Right lobe of liver (tissue), 6 donors: ENCODE measurements around the gene UGT1A8. TPM values are rescaled to one million over a fixed set of nuclear protein-coding genes. Genes with fewer than 3 reads are reported as not detected.
A peak's percentile ranks its signal among the peaks of the same experiment; 100 is the strongest.

ENCODE experiments used
- ATAC-seq, 4 donors: fragments of 200-7000 bp; cut with Tn5 transposase; one replicate each; pipeline ENCODE4 v1.9.1; 2020; ENCODE audit warnings: mild to moderate bottlenecking in 4 of 4, moderate library complexity in 4 of 4
- DNase-seq, 3 donors: peaks; one replicate each; pipeline ENCODE4 v3.0.0-alpha.2; 2020
- H3K27ac ChIP-seq, 3 donors: fragments of 200-600 bp; one replicate each; pipeline ENCODE4 v1.8.0; 2022
- H3K27me3 ChIP-seq, 2 donors: fragments of 200-600 bp; one replicate each; pipeline ENCODE4 v1.8.0; 2022
- H3K36me3 ChIP-seq, 4 donors: fragments of 200-600 bp; sonication (generic) in 1 of 4; one replicate each; pipeline versions ENCODE4 v1.5.1 to v1.8.0; 2017 to 2022; ENCODE audit warnings: control low read depth in 1 of 4
- H3K4me1 ChIP-seq, 4 donors: fragments of 200-600 bp; sonication (generic) in 1 of 4; one replicate each; pipeline versions ENCODE4 v1.5.1 to v1.8.0; 2017 to 2022; ENCODE audit warnings: control low read depth in 1 of 4
- H3K4me3 ChIP-seq, 3 donors: fragments of 200-600 bp; one replicate each; pipeline ENCODE4 v1.8.0; 2022
- H3K9me3 ChIP-seq, 4 donors: fragments of 200-600 bp; sonication (generic) in 1 of 4; one replicate each; pipeline versions ENCODE4 v1.5.1 to v1.8.0; 2017 to 2022; ENCODE audit warnings: control low read depth in 1 of 4
- CTCF ChIP-seq, 4 donors: fragments of 200-600 bp in 3 of 4; fragments of 450-650 bp in 1 of 4; IDR thresholded peaks; one replicate each; pipeline versions ENCODE4 v1.5.1 to v1.8.0; 2016 to 2022; ENCODE audit warnings: antibody characterized with exemption in 4 of 4, mild to moderate bottlenecking in 2 of 4
- POLR2A ChIP-seq: fragments of 450-650 bp; IDR thresholded peaks from one replicate; pipeline ENCODE4 v1.6.1; 2017; ENCODE audit warnings: antibody characterized with exemption, mild to moderate bottlenecking
- WGBS: methylation state at CpG from one replicate; pipeline ENCODE4 v1.1.6; 2018; ENCODE audit warnings: low coverage, low lambda C conversion rate; ENCODE audit not compliant: insufficient coverage; ENCODE audit errors: missing lambda C conversion rate; 5-methylcytosine and 5-hydroxymethylcytosine counted together
- intact Hi-C, 2 donors: fragments of 100-400 bp; cut with DNase I; formaldehyde crosslinking; loops; one replicate each; pipeline versions ENCODE4 v1.11.2 to v1.14.1; 2022
- total RNA-seq, 6 experiments: library from RNA; depleted of rRNA in 2 of 6; stranded (reverse); fragments of >200 nt in 2 of 6; fragmentation: NEBNext Ultra II Directional in 3 of 6; extraction: Animal tissue kit (Norgen Biotek cat#: 25700) in 3 of 6; gene quantifications; one replicate each; pipeline versions ENCODE4 v1.1.0 to v1.2.4, GENCODE V29; 2016 to 2023
- donor health status: DM: no; HTN: yes; CAD: no.
- donor health status: DM: no; HTN: no; CAD: no.
- donor health status: DM: no; HTN: no; CAD: no.
- donor health status: DM: no; HTN: yes; CAD: no.
- donor health status: DM: no; HTN: yes; CAD: no.

Gene UGT1A8
- total RNA-seq, 6 experiments from 2014 or later = 0.51 to 3.8 (median 1.7) TPM

GRCh38 chr2:233760043-233760442, 142.6 kb downstream of the UGT1A8 start, which contains the start of gene UGT1A1:
UGT1A1 (plus strand) TSS chr2:233760270; CDS start chr2:233760288, 18 bp downstream.
- H3K27me3 ChIP-seq = no peaks in the 10 kb centered on the region
- TF ChIP-seq POLR2A (peak; percentile 66), CTCF (IDR thresholded peaks at IDR 0.05) (no peak)
- H3K4me3 ChIP-seq = peak within 1 kb of the TSS; percentile 12 to 69 (median 69)
- intact Hi-C loops = loop anchor here in 1 of 2 donors (5.0 kb wide), 1 partner anchor 43 kb away; the partner anchor contains the start of gene UGT1A4
- H3K27ac ChIP-seq = peak within 1 kb of the TSS; percentile 80 to 92 (median 91)
- ATAC-seq (peak; percentile 6 to 58 (median 42)), DNase-seq (peak in 2 of 3 donors; percentile 58 to 83)
- H3K4me1 ChIP-seq = peaks cover 0 to 41% (median 16%) of the 10 kb centered on the region in 4 donors
- H3K36me3 ChIP-seq = peaks cover 0 to 2% (median 0%) of the 10 kb centered on the region in 4 donors
- H3K9me3 ChIP-seq = no peaks in the 10 kb centered on the region
- 36% methylated on average over 6 of the region's 6 CpGs for WGBS

- Histone ChIP-seq H3K4me1 (peaks cover 0 to 36% (median 17%) of the 10 kb centered on the region in 4 donors), H3K9me3 (no peaks in the 10 kb centered on the region), H3K27ac (peak overlapping the region; percentile 80 to 92 (median 91)), H3K27me3 (no peaks in the 10 kb centered on the region), H3K4me3 (peak overlapping the region; percentile 29 to 69 (median 69)), H3K36me3 (no peaks in the 10 kb centered on the region)
- TF ChIP-seq POLR2A (peak; percentile 90), CTCF (IDR thresholded peaks at IDR 0.05) (no peak)
- ATAC-seq (peak; percentile 8 to 58 (median 48)), DNase-seq (peak in 1 of 3 donors; percentile 72)
- 25% methylated on average over 4 of the region's 4 CpGs for WGBS
- intact Hi-C loops = loop anchor here in 1 of 2 donors (5.0 kb wide), 1 partner anchor 44 kb away; the partner anchor contains the start of gene UGT1A4
Observed at GRCh38 chr2:233761040-233761769, 143.8 kb downstream of the UGT1A8 start.

GRCh38 chr2:233764264-233764663, 146.8 kb downstream of the UGT1A8 start:
- ATAC-seq (peak; percentile 47 to 82 (median 72)), DNase-seq (peak; percentile 63 to 84 (median 73))
- intact Hi-C loops = loop anchor here in 1 of 2 donors (5.0 kb wide), 1 partner anchor 47 kb away; the partner anchor contains the start of gene UGT1A4
- Histone ChIP-seq H3K36me3 (peaks cover 0 to 29% (median 8%) of the 10 kb centered on the region in 4 donors), H3K9me3 (no peaks in the 10 kb centered on the region), H3K27me3 (no peaks in the 10 kb centered on the region), H3K27ac (peak overlapping the region; percentile 55 to 92 (median 91)), H3K4me1 (peaks cover 0 to 14% (median 6%) of the 10 kb centered on the region in 4 donors), H3K4me3 (peak overlapping the region in 2 of 3 donors; percentile 69)
- no peak for TF ChIP-seq CTCF (IDR thresholded peaks at IDR 0.05)
- TF ChIP-seq POLR2A = peak; percentile 40
- WGBS = 13% methylated on average over 6 of the region's 7 CpGs

- no peaks in the 10 kb centered on the region for H3K27me3 ChIP-seq
- H3K36me3 ChIP-seq = peaks cover 0 to 34% (median 10%) of the 10 kb centered on the region in 4 donors
- H3K4me3 ChIP-seq = peak overlapping the region in 2 of 3 donors; percentile 29 to 69
- intact Hi-C loops = loop anchor here in 1 of 2 donors (5.0 kb wide), 1 partner anchor 47 kb away; the partner anchor contains the start of gene UGT1A4
- ATAC-seq (peak in 3 of 4 donors; percentile 0 to 1 (median 1)), DNase-seq (peak in 1 of 3 donors; percentile 70)
- TF ChIP-seq POLR2A = no peak
- no peak for TF ChIP-seq CTCF (IDR thresholded peaks at IDR 0.05)
- peaks cover 0 to 10% (median 5%) of the 10 kb centered on the region in 4 donors for H3K4me1 ChIP-seq
- no peaks in the 10 kb centered on the region for H3K9me3 ChIP-seq
- WGBS = 27% methylated on average over 2 of the region's 3 CpGs
- peak overlapping the region; percentile 55 to 92 (median 56) for H3K27ac ChIP-seq
Observed at GRCh38 chr2:233764761-233765160, 147.3 kb downstream of the UGT1A8 start.
